SK-N-SH (cell line): ENCODE results near the gene EPO.

Experiments used
- CTCF ChIP-seq: fragments of 200-600 bp; sonication (generic); IDR thresholded peaks from 2 replicates; pipeline ENCODE4 v1.6.1; 2017; ENCODE audit warnings: antibody characterized with exemption, mild to moderate bottlenecking, moderate library complexity
- ELF1 ChIP-seq: IDR thresholded peaks from 2 replicates; pipeline ENCODE4 v1.4.0; 2012
- MAX ChIP-seq: IDR thresholded peaks from 2 replicates; pipeline ENCODE4 v1.4.0; 2012; ENCODE audit warnings: low read depth
- RAD21 ChIP-seq: IDR thresholded peaks from 2 replicates; pipeline ENCODE4 v1.6.1; 2012; ENCODE audit warnings: mild to moderate bottlenecking, low read length
- SMC3 ChIP-seq: IDR thresholded peaks from 2 replicates; pipeline ENCODE4 v1.6.1; 2012; ENCODE audit warnings: low read depth, low read length, improper control_type of control experiment
- TCF12 ChIP-seq: IDR thresholded peaks from 2 replicates; pipeline ENCODE4 v1.4.0; 2012
- YY1 ChIP-seq: IDR thresholded peaks from 2 replicates; pipeline ENCODE4 v1.4.0; 2012; ENCODE audit warnings: low read depth, mild to moderate bottlenecking

- TF ChIP-seq SMC3 (no peak), CTCF (no peak), TCF12 (no peak), RAD21 (no peak), MAX (no peak), ELF1 (no peak), YY1 (no peak)
These were observed 38.6 kb upstream of the EPO start for GRCh38 chr7:100681491-100682227.
